Natural killer cell treated with Interleukin-12 subunit alpha and Interleukin-12 subunit beta and Interleukin-15 and Interleukin-18, amount 100 ng/mL, for 72 hours (primary cell): ENCODE measurements around the gene CHRFAM7A. TPM values are rescaled to one million over a fixed set of nuclear protein-coding genes. Genes with fewer than 3 reads are reported as not detected.
A peak's percentile ranks its signal among the peaks of the same experiment; 100 is the strongest.
"Not testable (repeated sequence)": the region's sequence is repeated elsewhere in the genome, so short reads cannot be mapped to it uniquely, and the experiment has no call there.

Source experiments
- ATAC-seq, 2 donors: fragments of 150-1000 bp; cut with Tn5 transposase in 1 of 2; sonication (Bioruptor Pico), chemical (Tn5 transposase) in 1 of 2; 2 replicates each; pipeline ENCODE4 v1.10.0; 2021
- DNase-seq: peaks from one replicate; pipeline ENCODE4 v3.0.0; 2022; ENCODE audit warnings: low spot score
- H3K27ac Mint-ChIP-seq, 2 donors: 1 replicate in 1 of 2; 2 replicates in 1 of 2; pipeline ENCODE4 v1.8.0; 2022; ENCODE audit warnings: mixed read lengths in 2 of 2, mild to moderate bottlenecking in 1 of 2, moderate library complexity in 1 of 2
- H3K27me3 Mint-ChIP-seq, 2 donors: 1 replicate in 1 of 2; 2 replicates in 1 of 2; pipeline ENCODE4 v1.8.0; 2022; ENCODE audit warnings: mixed read lengths in 2 of 2
- H3K36me3 Mint-ChIP-seq: one replicate; pipeline ENCODE4 v1.8.0; 2022; ENCODE audit warnings: mixed read lengths
- H3K4me1 Mint-ChIP-seq, 2 donors: 1 replicate in 1 of 2; 2 replicates in 1 of 2; pipeline ENCODE4 v1.8.0; 2022; ENCODE audit warnings: low read depth in 2 of 2, mixed read lengths in 2 of 2, mild to moderate bottlenecking in 1 of 2
- H3K4me3 Mint-ChIP-seq: one replicate; pipeline ENCODE4 v1.8.0; 2022; ENCODE audit warnings: mixed read lengths
- H3K9me3 Mint-ChIP-seq: 2 replicates; pipeline ENCODE4 v1.8.0; 2022; ENCODE audit warnings: mixed read lengths
- total RNA-seq, 2 donors: library from RNA; stranded (reverse); gene quantifications; one replicate each; pipeline ENCODE4 v1.2.3, GENCODE V29; 2022

Gene CHRFAM7A
- total RNA-seq, 2 donors from 2014 or later, result 2.4 to 4.8 TPM

GRCh38 chr15:30367246-30367645 is 26.1 kb downstream of the CHRFAM7A start:
- not testable (repeated sequence) for H3K27ac Mint-ChIP-seq, H3K4me3 Mint-ChIP-seq, H3K4me1 Mint-ChIP-seq, H3K27me3 Mint-ChIP-seq, DNase-seq, H3K9me3 Mint-ChIP-seq, H3K36me3 Mint-ChIP-seq
- ATAC-seq, result peak in 1 of 2 donors; percentile 15

GRCh38 chr15:30361404-30361803 is 31.9 kb downstream of the CHRFAM7A start:
- not testable (repeated sequence) for ATAC-seq, H3K27me3 Mint-ChIP-seq, H3K36me3 Mint-ChIP-seq, H3K27ac Mint-ChIP-seq, H3K9me3 Mint-ChIP-seq, H3K4me3 Mint-ChIP-seq, DNase-seq, H3K4me1 Mint-ChIP-seq

GRCh38 chr15:30360990-30361389 is 32.4 kb downstream of the CHRFAM7A start:
- H3K36me3 Mint-ChIP-seq, H3K4me3 Mint-ChIP-seq, DNase-seq, H3K9me3 Mint-ChIP-seq, H3K27me3 Mint-ChIP-seq, H3K27ac Mint-ChIP-seq, H3K4me1 Mint-ChIP-seq: not testable (repeated sequence)
- peak in 1 of 2 donors; percentile 43 for ATAC-seq

GRCh38 chr15:30355043-30355442 is 38.3 kb downstream of the CHRFAM7A start:
- not testable (repeated sequence) for ATAC-seq, H3K36me3 Mint-ChIP-seq, DNase-seq, H3K27me3 Mint-ChIP-seq, H3K4me1 Mint-ChIP-seq, H3K9me3 Mint-ChIP-seq, H3K27ac Mint-ChIP-seq, H3K4me3 Mint-ChIP-seq

- not testable (repeated sequence) for H3K36me3 Mint-ChIP-seq, H3K4me1 Mint-ChIP-seq, H3K27me3 Mint-ChIP-seq, DNase-seq, H3K4me3 Mint-ChIP-seq, H3K27ac Mint-ChIP-seq, H3K9me3 Mint-ChIP-seq, ATAC-seq
Measured at GRCh38 chr15:30349803-30350202, 43.5 kb downstream of the CHRFAM7A start.

- H3K27me3 Mint-ChIP-seq, ATAC-seq, H3K27ac Mint-ChIP-seq, H3K9me3 Mint-ChIP-seq, DNase-seq, H3K4me1 Mint-ChIP-seq, H3K36me3 Mint-ChIP-seq, H3K4me3 Mint-ChIP-seq: not testable (repeated sequence)
Measured at GRCh38 chr15:30336584-30336983, 56.8 kb downstream of the CHRFAM7A start.

- not testable (repeated sequence) for DNase-seq, H3K27me3 Mint-ChIP-seq, H3K4me1 Mint-ChIP-seq
Measured at GRCh38 chr15:30334152-30334551, 59.2 kb downstream of the CHRFAM7A start.

GRCh38 chr15:30326145-30326544 is 67.2 kb downstream of the CHRFAM7A start:
- not testable (repeated sequence) for DNase-seq, ATAC-seq, H3K9me3 Mint-ChIP-seq, H3K27ac Mint-ChIP-seq, H3K4me1 Mint-ChIP-seq, H3K36me3 Mint-ChIP-seq, H3K27me3 Mint-ChIP-seq, H3K4me3 Mint-ChIP-seq

More at GRCh38 chr15:30334152-30334551, 59.2 kb downstream of the CHRFAM7A start:
- not testable (repeated sequence) for H3K4me3 Mint-ChIP-seq, H3K36me3 Mint-ChIP-seq, ATAC-seq, H3K9me3 Mint-ChIP-seq, H3K27ac Mint-ChIP-seq

GRCh38 chr15:30321063-30321462 is 72.3 kb downstream of the CHRFAM7A start:
- H3K27ac Mint-ChIP-seq, H3K9me3 Mint-ChIP-seq, H3K36me3 Mint-ChIP-seq, H3K27me3 Mint-ChIP-seq, H3K4me3 Mint-ChIP-seq, DNase-seq, H3K4me1 Mint-ChIP-seq, ATAC-seq: not testable (repeated sequence)

- not testable (repeated sequence) for H3K27ac Mint-ChIP-seq, H3K9me3 Mint-ChIP-seq, DNase-seq, H3K4me3 Mint-ChIP-seq, H3K4me1 Mint-ChIP-seq, H3K36me3 Mint-ChIP-seq, H3K27me3 Mint-ChIP-seq, ATAC-seq
Measured at GRCh38 chr15:30315704-30316103, 77.6 kb downstream of the CHRFAM7A start.

GRCh38 chr15:30310575-30310974 is 82.8 kb downstream of the CHRFAM7A start:
- not testable (repeated sequence) for DNase-seq, H3K9me3 Mint-ChIP-seq, H3K36me3 Mint-ChIP-seq, H3K4me1 Mint-ChIP-seq, H3K27ac Mint-ChIP-seq, H3K4me3 Mint-ChIP-seq, H3K27me3 Mint-ChIP-seq, ATAC-seq

Other genes with a start within 250 kb of the CHRFAM7A start
- 10 to 100 TPM; 53.4 to 70.9 TPM for gene GOLGA8R, start 20.7 kb upstream of the CHRFAM7A start, total RNA-seq
- 10 to 100 TPM; 27.5 to 28.6 TPM for gene GOLGA8Q, start 158.5 kb upstream of the CHRFAM7A start, total RNA-seq
- 1 to 10 TPM in 1 of 2 donors, under 1 TPM in 1; 0.55 to 1.7 TPM for gene GOLGA8H, start 210.5 kb upstream of the CHRFAM7A start, total RNA-seq